HG03280 (cell line): ENCODE measurements around the gene ENAH.

Experiments used
- ATAC-seq: cut with Tn5 transposase; IDR thresholded peaks from one replicate; pipeline ENCODE4 v1.9.1; 2021; ENCODE audit warnings: mild to moderate bottlenecking, moderate library complexity; ENCODE audit not compliant: unreplicated experiment

ENAH gene

DNA sequence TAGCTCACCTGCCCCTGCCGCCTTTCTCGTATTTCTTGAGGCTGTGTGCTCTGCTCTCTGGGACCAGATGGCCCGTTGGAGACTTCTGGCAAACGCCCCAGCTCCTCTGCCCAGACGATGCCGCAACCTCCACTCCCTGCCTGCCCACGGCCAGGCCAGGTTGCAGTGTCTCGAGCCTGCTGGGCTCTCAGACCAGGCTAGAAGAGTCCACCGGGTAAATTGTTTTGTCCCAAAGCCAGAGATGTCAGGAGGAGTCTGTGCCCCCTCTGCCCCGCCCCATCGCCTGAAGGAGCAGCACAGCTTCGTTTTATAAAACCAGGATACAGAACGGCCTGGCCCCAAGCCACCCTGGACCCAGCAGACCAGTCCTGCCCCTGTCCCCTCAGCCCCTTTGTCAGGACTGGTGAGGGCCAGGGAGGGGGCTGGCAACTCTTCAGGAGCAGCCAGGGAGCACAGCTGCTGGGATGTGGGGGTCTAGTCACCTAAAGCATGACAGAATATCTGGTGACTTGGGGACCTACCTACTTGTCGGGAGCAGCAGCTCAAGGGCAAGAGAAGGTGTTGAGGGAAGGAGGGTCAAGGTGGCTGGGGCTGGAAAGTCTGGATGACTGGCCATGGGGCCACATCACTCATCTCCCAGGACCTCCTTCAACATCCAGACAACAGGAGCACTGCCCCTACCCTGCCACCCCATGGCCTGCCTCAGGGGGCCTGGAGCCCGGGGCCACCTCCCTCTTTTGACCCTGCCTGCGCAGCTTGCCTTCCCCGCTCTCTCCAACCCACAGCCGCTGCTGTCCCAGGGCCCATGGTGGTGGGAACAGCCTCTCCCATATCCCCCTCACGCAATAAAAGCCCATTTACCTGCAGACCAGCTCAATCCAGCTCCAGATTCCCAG lies 191.1 kb downstream of the ENAH start:
- ATAC-seq = no peak

DNA sequence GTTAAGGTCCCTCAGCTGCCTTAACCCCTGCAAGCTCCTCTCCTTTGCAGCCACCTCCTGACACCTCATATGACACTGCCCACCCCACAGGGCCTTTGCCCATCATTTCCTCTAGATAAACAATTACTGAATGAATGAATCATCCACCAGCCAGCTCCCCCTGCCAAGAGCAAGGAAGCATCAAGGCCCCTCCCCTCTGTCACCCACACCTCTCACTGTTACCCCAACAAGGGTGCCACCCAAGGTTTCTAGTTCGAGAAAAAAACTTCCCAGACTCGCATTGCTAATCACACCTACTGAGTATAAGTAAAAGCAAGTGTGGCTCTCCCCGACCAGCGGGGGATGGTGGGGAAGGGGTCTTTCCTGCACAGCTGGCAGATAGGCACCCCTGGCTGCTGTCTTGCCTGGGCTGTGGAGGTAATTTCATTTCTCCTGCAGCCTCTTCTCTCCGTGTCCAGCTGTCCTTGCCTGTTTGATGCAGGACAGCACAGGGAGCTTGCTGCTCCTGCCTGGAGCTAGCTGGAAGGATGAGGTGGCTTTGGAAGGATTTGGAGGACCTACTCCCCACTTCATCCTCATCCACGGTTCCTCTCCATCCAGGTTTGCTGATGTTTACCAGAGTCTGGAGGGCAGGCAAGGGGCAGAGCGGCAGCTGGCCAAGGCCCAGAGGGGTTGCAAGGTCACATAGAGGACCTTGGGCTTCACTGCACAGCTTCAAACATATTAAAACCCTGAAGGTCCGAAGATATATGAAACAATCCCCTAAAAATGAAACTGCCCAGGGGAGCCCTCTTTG lies 192.0 kb downstream of the ENAH start:
- no peak for ATAC-seq

DNA sequence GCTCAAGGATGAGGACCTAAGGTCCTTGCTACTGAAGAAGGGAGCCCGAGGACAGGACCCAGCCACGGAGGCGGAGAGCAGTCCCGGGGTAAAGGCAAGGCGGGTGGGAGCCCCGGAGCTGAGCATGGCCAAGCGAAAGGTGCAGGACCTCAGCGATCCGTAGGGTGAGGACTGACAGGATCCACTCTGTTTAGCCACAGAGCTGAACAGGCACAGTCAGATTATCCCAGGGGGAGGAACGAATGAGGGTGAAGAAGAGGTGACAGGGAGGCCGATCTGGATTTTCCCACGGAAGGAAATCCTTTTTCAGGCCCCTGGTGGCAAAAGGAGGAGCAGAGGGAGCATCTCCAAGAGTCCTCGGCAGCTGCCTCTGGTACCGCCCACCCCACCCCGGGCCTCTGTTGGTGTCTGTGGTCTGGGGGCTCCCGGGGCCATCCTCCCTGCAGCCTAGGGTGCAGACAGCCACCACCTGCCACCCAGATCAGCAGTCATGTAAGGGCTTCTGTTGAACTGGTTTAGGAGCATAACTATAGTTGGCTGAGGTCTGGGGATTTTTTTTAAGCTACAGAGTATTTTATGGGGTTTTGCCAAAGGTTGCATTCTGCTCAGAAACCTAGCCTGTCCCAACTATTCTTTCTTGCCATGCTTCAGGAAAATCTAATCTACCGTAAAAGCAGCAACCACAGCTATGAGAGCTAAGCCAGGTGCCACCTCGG lies 192.7 kb downstream of the ENAH start:
- ATAC-seq = no peak

DNA sequence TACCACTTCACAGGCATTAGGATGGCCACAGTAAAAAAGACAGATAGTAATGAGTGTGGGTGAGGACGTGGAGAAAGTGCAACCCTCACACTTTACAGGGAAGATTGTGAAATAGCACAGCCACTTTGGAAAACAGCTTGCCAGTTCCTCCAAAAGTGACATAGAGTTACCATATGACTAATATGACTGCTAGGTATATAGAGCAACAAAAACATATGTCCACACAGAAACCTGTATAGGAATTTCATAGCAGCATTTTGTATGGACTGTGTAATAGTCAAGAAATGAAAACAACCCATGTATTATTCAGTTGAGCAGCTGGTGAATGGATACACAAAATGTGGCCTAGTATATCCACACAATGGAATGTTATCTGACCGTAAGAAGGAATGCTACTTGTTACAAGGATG lies 194.7 kb downstream of the ENAH start:
- ATAC-seq = no peak

DNA sequence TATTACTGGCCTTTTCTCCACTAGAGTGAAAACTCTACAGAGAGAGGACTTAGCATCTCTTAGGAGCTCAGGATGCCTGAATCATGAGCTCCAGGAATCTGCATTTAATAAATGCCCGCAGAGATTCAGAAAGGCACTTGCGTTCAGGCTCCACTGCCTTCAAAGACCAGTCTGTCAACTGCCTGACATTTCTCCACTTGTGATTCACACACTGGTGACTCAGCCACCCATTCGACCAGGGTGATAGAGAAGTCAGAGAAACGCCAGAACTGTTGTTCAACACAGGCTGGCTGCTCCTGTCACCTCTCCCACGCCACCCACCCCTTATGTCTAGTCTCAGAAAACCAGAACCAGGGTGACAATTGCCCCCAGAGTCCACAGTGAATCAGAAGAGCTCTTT lies 198.2 kb downstream of the ENAH start:
- no peak for ATAC-seq

DNA sequence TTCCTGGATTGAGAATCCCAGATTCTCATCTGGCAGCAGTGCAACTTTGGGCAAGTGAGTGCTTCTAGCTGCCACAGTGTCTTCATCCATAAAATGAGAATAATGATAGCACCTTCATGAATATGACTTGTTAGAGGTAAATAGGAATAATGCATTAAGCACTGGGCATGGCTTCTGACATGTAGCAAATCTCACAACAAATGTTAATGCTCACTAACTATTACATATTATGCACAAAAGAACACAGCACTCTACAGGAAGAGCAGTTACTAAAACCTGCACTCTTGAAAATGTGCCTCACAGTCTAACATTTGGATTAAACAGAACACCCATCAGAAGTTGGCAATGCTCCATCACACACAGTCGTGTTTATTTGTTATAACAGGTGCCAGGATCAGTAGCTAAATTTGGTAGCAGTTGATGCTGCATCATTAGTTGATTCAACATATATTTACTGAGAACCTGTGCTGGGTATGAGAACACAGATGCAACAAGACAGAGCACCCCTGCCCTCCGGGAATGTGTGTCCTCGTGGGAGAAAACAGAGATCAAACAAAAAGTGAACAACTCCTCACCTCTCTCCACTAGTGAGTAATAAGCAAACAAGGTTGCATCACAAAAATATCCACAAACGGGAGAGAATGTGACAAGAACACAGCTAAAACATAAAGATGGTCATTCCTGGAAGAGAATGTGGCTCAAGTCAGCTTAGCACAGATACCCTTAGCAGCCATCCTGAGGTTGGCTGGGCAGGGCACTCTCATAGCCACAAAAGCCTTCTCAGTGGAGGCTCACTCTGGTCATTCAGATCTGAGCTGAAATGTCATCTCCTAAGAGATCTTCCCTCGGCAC lies 198.9 kb downstream of the ENAH start:
- ATAC-seq = no peak

DNA sequence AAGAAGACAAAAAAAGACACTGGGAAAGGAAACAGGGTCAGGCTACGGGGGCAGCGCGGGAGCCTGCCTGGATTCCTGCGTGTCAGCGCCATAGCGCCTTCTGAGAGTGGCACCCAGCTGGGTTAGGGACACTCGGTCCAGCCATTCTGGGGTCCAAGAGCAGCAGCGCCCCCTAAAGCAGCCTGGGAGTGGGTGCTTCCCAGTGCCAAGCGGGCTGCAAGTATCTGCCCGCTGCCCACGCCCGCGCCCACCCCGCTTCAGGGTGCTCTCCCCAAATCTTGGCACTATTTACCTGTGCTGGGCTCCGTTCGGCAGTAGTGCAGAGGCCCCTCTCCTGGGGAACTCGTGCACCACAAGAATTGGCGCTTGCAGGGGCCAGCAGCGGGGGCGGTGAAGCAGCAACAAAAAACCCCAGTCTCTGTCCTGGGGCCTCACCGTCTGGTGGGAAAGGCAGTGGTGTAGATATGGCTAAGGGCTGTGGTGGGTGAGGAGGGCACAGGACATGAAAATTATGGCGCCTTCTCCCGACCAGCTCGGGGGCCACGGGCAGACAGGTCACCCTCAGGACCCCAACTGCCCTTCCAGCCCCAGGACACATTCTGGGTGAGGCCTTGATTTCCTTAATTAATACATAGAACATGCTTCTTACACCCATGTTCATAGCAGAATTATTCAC lies 200.9 kb downstream of the ENAH start:
- ATAC-seq = no peak

DNA sequence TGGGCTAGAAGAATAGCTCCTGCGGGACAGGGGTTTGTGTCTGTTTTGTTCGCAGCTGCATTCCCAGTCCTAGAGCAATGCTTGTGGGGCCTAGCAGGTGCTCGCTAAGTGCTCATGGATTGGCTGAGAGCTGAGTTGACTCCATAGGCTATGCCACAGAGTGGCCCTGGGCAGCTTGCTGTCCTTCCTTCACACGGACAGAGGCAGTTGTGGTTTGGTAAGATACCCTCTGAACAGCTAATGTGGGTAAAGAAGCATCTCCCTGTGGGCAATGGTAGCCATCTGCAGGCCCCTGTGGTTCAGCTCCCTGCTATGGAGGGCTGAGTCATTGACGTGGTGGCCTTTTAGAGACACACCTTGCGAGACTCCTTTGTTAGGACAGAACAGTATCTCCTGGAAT lies 201.6 kb downstream of the ENAH start:
- no peak for ATAC-seq

DNA sequence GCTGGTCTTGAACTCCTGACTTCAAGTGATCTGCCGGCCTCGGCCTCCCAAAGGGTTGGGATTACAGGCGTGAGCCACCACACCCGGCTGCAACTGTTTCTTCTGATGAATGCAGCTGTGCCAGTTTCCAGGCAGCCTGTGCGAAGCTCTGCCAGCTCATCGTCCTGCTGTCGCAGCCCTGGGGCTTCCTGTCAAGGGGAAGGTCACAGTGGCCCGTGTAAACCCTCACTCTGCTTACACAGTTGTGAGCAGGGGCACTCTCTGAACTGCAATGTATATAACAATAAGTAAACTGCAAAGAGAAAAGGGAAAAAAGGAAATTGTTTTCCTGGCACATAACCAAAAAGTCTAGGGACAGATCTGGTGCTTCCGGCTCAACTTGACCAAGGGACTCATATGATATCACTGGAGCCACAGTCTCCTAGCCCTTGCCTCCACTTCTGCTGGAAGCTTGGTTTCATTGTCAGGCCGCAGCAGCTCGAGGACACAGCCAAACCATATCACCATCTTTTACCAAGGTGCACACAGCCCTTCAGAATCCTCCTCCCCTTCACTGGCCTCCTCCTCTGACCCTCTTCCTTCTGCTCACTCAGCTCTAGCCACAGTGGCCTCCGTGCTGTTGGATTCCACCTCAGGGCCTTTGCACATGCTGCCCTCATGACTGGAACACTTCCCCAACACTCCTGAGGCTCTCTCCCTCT lies 202.3 kb downstream of the ENAH start:
- no peak for ATAC-seq

DNA sequence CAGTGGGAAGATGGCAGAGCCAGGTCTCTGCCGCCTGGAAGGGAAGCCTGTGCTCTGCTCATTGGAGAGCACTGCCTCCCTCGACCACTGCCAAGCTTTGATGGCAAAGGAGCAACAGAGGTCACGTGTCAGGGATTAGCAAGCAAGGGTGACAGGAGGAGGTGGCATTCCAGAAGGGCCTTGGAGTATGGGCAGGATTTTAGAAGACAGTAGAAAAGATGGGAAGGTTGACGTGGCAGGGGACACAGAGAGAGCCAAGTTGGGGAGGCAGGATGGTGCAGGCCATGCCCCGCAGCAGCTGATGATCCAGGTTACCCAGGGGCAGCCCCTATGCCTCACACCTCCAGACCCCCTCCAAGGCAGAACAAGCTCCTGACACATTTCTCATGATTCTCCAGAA lies 203.1 kb downstream of the ENAH start:
- ATAC-seq = no peak

DNA sequence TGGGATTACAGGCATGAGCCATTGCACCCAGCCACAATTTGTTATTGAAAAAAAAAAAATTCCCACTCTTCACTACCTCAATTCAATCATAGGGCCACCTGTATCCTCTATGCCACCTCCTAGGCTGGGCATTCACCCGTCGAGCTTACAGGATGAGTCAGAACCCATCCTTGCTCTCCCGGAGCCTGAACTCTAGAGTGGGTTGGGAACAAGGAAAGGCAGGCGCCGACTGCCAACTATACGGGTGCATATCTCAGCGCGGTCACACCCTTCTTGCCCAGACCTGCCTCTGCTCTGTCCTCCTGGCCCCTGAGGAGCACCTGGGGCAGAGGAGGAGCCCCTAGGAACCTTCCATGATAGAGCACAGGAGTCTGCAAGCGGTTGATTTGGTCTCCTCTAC lies 203.7 kb downstream of the ENAH start:
- ATAC-seq = no peak

DNA sequence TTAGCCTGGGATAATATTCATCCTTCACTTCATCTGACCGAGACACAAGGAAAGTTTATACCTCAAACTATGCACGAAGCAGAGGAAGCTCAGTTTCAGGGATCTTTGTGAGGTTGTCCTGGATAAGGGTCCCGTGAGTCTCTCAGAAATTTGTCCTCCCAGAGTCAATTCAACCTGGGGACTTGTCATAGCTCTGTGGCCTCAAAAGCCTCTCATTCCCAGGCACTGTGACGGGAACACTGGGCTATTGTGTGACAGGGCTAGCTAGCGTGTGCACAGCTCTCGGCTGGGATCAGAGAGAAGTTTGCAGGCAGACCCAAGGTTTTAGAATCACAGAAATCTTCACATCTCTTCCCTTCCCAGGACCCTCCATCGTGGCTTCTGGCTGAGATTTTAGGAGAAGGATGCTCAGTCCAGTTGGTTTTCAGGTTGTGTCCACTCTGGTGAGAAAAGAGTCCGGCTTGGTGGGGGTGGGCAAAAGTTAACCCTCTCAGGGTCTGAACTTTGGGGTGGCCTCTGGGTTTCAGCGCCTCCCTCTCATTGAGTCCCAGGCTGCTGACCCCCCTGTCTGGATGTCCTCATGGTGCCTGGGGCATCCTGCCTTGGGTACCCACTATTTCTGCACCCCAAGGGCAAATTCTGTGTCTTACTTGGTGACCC lies 204.6 kb downstream of the ENAH start:
- ATAC-seq = no peak

DNA sequence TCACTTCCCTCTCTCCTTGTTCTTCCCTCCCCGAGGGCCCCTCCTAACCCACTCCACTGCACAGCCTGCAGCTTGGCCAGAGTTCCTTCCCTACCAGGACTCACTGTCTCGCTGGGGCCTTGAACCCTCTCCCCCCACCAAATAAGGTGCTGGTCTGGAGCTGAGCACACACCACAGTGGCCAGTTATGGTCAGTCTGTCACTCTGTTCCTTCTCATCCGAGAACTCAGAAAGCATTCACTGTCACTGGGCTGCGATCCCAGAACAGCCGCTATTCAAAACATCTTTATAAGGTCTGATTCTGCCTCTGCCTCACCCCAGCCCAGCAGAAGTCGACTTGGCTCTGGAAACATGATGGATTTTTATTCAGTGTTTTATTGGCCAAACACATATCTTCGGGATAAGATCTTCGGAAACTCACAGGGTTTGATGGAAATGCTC lies 205.3 kb downstream of the ENAH start:
- ATAC-seq = no peak

DNA sequence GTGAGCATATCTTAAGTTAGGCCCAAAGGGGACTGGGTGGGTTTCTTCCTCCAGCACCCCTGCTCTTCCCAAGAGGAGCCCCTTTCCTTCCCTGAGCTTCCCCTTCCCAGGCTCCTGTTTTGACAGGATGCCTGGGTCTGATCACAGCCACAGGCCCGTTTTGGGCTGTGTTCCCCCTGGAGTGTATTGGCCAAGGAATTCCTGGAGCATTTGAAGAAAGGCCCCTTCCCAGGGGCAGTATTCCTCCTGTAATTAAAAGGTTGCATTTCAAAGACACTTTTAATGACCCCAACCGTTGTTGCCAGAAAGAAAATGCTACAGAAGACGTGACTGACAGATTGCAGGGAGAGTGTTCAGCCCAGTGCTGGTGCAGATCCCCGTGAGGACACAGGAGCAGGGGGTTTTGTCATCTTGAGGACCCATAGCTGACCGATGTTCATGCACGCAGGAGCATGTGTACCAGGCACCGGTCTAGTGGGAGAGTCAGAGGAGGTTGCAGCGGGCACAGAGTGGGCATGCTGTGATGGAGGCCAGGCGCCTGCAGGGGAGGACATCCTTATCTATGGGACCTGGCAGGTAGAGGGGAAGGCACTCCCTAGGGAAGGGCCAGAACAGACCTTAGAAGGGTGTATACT lies 205.8 kb downstream of the ENAH start:
- no peak for ATAC-seq

DNA sequence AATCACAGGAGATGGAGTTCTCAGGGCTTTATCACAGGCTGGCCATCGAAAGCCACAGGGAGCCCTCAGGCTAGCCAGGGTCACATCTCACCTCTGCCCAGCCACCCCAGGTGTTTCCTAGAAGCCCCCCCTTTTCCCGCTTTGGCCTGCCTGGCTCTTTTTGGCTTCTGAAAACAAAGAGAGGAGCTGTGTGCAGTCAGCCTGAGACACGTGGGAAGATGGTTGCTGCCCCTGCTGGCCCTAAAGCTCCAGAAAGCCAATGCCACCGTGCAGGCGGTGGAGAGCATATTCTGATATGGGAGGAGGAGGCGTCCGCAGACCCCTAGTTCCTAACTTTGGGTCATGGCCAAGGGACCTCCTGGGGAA lies 206.3 kb downstream of the ENAH start:
- ATAC-seq = no peak

DNA sequence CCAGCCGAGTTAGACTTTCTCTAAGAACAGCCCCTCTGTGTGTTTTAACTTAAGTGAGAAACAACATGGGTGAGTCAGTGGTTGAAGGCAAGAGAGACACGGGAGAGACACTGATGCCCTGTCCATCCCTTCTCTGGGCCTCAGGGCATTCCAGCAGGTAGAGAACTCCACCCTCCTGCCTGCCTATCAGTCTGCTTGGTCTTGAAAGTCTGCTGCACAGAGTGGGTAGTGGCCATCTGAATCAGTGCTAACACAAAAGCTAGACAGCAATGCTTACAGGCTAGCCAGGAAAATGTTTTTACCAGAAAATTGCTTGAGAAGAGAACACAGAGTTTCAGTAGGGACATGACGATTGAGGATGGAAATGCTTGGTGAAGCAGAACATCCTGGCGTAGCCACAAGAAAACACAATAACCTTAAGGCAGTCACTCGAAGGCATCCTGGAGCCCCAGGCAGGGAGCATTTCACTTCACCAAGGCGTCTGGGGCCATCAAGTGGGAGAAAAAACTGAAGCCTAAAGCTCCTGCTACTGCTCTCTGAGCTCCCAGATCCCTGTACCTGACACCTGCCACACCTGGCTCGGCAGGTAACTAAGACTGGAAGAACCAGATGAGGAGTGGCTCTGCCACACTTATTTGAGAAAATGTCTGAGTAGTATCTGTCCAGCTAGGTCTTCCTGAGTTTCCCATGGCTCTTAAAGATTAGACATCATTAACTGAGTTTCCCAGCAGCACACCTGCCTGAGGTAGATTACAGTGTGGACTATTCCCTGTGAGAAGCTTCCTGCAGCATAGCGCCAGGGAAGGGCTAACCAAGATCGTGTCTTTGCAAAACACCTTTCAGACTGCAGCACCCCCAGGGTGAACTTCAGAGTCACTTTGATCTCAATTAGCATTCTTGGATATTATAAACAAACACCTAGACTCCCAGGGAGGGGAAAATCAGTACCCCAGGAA lies 207.0 kb downstream of the ENAH start:
- ATAC-seq = no peak

DNA sequence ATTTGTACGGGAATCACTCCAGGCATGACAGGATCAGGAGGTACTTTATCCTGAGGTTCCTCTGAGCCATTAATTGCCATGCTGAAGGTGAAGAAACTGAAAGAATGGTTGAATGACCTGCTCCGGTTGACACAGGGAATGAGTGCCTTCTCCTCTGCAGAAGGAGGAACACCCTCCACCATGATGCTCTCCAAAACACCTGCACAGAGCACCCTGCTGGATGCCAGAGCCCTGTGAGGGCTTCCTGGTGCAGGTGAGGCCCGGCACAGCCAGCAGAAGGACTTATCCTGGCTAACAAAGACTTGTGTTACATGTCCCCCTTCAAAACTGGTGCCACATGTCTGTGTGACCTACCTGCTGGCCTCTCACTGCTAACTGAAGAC lies 210.8 kb downstream of the ENAH start:
- no peak for ATAC-seq
